ENCODE measurements around the gene BLVRB. TPM values are rescaled to one million over a fixed set of nuclear protein-coding genes. Genes with fewer than 3 reads are reported as not detected.

Gene BLVRB
- polyA plus RNA-seq, 1 donor (not counting 4 experiments of a cell fraction or from before 2014, with no cell fraction given): 52.5 TPM

GRCh38 chr19:40492274-40492673 is 26.7 kb upstream of the BLVRB start:
- Histone ChIP-seq H3K9me3 (ENCODE audit: control insufficient read depth, low read depth, low read length) (no peaks in the 10 kb centered on the region), H3K27me3 (ENCODE audit: control insufficient read depth, extremely low read depth, insufficient read depth, low read length) (no peaks in the 10 kb centered on the region), H3K4me1 (ENCODE audit: control insufficient read depth, extremely low read depth, insufficient read depth, low read length) (no peaks in the 10 kb centered on the region), H3K79me2 (ENCODE audit: control insufficient read depth, insufficient read depth, low read length) (no peaks in the 10 kb centered on the region), H3K27ac (ENCODE audit: control insufficient read depth, insufficient read depth, low read length) (no peak overlapping the region), H3K36me3 (ENCODE audit: control insufficient read depth in 2 of 2, extremely low read depth in 1 of 2, insufficient read depth in 2 of 2, low read length in 2 of 2) (no peaks in the 10 kb centered on the region), H3K4me2 (ENCODE audit: control insufficient read depth, extremely low read depth, insufficient read depth, low read depth, low read length) (no peak overlapping the region), H3K9ac (ENCODE audit: control insufficient read depth, extremely low read depth, insufficient read depth, low read length) (no peak overlapping the region), H2AFZ (ENCODE audit: control insufficient read depth, low read length) (no peak overlapping the region), H3K9me1 (ENCODE audit: control insufficient read depth, extremely low read depth, insufficient read depth, low read length) (no peaks in the 10 kb centered on the region), H3K4me3 (ENCODE audit: control insufficient read depth in 2 of 3, extremely low read depth in 1 of 3, insufficient read depth in 2 of 3, low read depth in 1 of 3, low read length in 3 of 3) (no peak overlapping the region), H4K20me1 (ENCODE audit: control insufficient read depth, extremely low read depth, insufficient read depth, low read length) (no peaks in the 10 kb centered on the region)
- DNase-seq (ENCODE audit: low read depth, low spot score): no peak
- TF ChIP-seq EZH2 (IDR thresholded peaks at IDR 0.05; ENCODE audit: low read length) (no peak), CTCF (optimal IDR thresholded peaks at IDR 0.05 in 1 of 3, IDR thresholded peaks at IDR 0.05 in 1 of 3, conservative IDR thresholded peaks at IDR 0.05 in 1 of 3; ENCODE audit: extremely low read depth in 1 of 3, insufficient read depth in 2 of 3, low read length in 3 of 3) (no peak)
- FAIRE-seq: no peak
- dilution Hi-C loops (cut with MboI; ENCODE audit: extremely low pct_ligation_motif_present, low sequenced_read_pairs): no loop called here

- Histone ChIP-seq H3K27me3 (ENCODE audit: control insufficient read depth, extremely low read depth, insufficient read depth, low read length) (no peaks in the 10 kb centered on the region), H3K9ac (ENCODE audit: control insufficient read depth, extremely low read depth, insufficient read depth, low read length) (no peak overlapping the region), H3K4me2 (ENCODE audit: control insufficient read depth, extremely low read depth, insufficient read depth, low read depth, low read length) (no peak overlapping the region), H2AFZ (ENCODE audit: control insufficient read depth, low read length) (no peak overlapping the region), H3K4me1 (ENCODE audit: control insufficient read depth, extremely low read depth, insufficient read depth, low read length) (no peaks in the 10 kb centered on the region), H3K36me3 (ENCODE audit: control insufficient read depth in 2 of 2, extremely low read depth in 1 of 2, insufficient read depth in 2 of 2, low read length in 2 of 2) (no peaks in the 10 kb centered on the region), H4K20me1 (ENCODE audit: control insufficient read depth, extremely low read depth, insufficient read depth, low read length) (no peaks in the 10 kb centered on the region), H3K4me3 (ENCODE audit: control insufficient read depth in 2 of 3, extremely low read depth in 1 of 3, insufficient read depth in 2 of 3, low read depth in 1 of 3, low read length in 3 of 3) (no peak overlapping the region), H3K9me1 (ENCODE audit: control insufficient read depth, extremely low read depth, insufficient read depth, low read length) (no peaks in the 10 kb centered on the region), H3K79me2 (ENCODE audit: control insufficient read depth, insufficient read depth, low read length) (no peaks in the 10 kb centered on the region), H3K9me3 (ENCODE audit: control insufficient read depth, low read depth, low read length) (no peaks in the 10 kb centered on the region), H3K27ac (ENCODE audit: control insufficient read depth, insufficient read depth, low read length) (no peak overlapping the region)
- dilution Hi-C loops (cut with MboI; ENCODE audit: extremely low pct_ligation_motif_present, low sequenced_read_pairs): no loop called here
- no peak for TF ChIP-seq CTCF (optimal IDR thresholded peaks at IDR 0.05 in 1 of 3, IDR thresholded peaks at IDR 0.05 in 1 of 3, conservative IDR thresholded peaks at IDR 0.05 in 1 of 3; ENCODE audit: extremely low read depth in 1 of 3, insufficient read depth in 2 of 3, low read length in 3 of 3)
- TF ChIP-seq EZH2 (IDR thresholded peaks at IDR 0.05; ENCODE audit: low read length): no peak
- FAIRE-seq: no peak
- no peak for DNase-seq (ENCODE audit: low read depth, low spot score)
Observed at GRCh38 chr19:40489882-40490230, 24.3 kb upstream of the BLVRB start.
